Memory B cell (primary cell): ENCODE data around the gene ZNF43.
"Not testable (repeated sequence)": the region's sequence is repeated elsewhere in the genome, so short reads cannot be mapped to it uniquely, and the experiment has no call there.

Experiments
- ATAC-seq: fragments of 150-1000 bp; cut with Tn5 transposase; 2 replicates; pipeline ENCODE4 v1.10.0; 2021; ENCODE audit warnings: low read depth, mild to moderate bottlenecking, moderate library complexity
- DNase-seq, 2 donors: peaks; one replicate each; pipeline ENCODE4 v3.0.0; 2022; ENCODE audit warnings: low spot score in 2 of 2
- H3K27ac Mint-ChIP-seq: one replicate; pipeline ENCODE4 v1.8.0; 2022; ENCODE audit warnings: mild to moderate bottlenecking, moderate library complexity, mixed read lengths
- H3K27me3 Mint-ChIP-seq: one replicate; pipeline ENCODE4 v1.8.0; 2022; ENCODE audit warnings: mixed read lengths
- H3K36me3 Mint-ChIP-seq: one replicate; pipeline ENCODE4 v1.8.0; 2022; ENCODE audit warnings: mild to moderate bottlenecking, mixed read lengths
- H3K4me1 Mint-ChIP-seq: one replicate; pipeline ENCODE4 v1.8.0; 2022; ENCODE audit warnings: mixed read lengths
- H3K4me3 Mint-ChIP-seq: one replicate; pipeline ENCODE4 v1.8.0; 2022; ENCODE audit warnings: mild to moderate bottlenecking, moderate library complexity, mixed read lengths
- H3K9me3 Mint-ChIP-seq: one replicate; pipeline ENCODE4 v1.8.0; 2022; ENCODE audit warnings: mixed read lengths

The ZNF43 gene

GRCh38 chr19:21765151-21765550 lies 70.8 kb downstream of the ZNF43 start:
- peaks cover 19% of the 10 kb centered on the region for H3K36me3 Mint-ChIP-seq
- peaks cover 8% of the 10 kb centered on the region for H3K4me1 Mint-ChIP-seq
- H3K27me3 Mint-ChIP-seq: no peaks in the 10 kb centered on the region
- DNase-seq (no peak), ATAC-seq (no peak)
- no peak overlapping the region for H3K4me3 Mint-ChIP-seq
- no peak overlapping the region for H3K27ac Mint-ChIP-seq
- H3K9me3 Mint-ChIP-seq: no peaks in the 10 kb centered on the region

GRCh38 chr19:21761547-21761946 lies 74.4 kb downstream of the ZNF43 start:
- DNase-seq: not testable (repeated sequence)

GRCh38 chr19:21758296-21758695 lies 77.7 kb downstream of the ZNF43 start:
- H3K27me3 Mint-ChIP-seq: no peaks in the 10 kb centered on the region
- no peak for ATAC-seq
- H3K9me3 Mint-ChIP-seq: peaks cover 5% of the 10 kb centered on the region
- H3K4me3 Mint-ChIP-seq: no peak overlapping the region
- no peak for DNase-seq
- peaks cover 55% of the 10 kb centered on the region for H3K36me3 Mint-ChIP-seq
- no peak overlapping the region for H3K27ac Mint-ChIP-seq
- H3K4me1 Mint-ChIP-seq: peaks cover 6% of the 10 kb centered on the region

More at GRCh38 chr19:21761547-21761946, 74.4 kb downstream of the ZNF43 start:
- H3K4me3 Mint-ChIP-seq, H3K27ac Mint-ChIP-seq, H3K4me1 Mint-ChIP-seq, H3K9me3 Mint-ChIP-seq, ATAC-seq, H3K27me3 Mint-ChIP-seq: not testable (repeated sequence)
- peaks cover 43% of the 10 kb centered on the region for H3K36me3 Mint-ChIP-seq

GRCh38 chr19:21755555-21755954 lies 80.4 kb downstream of the ZNF43 start:
- not testable (repeated sequence) for H3K9me3 Mint-ChIP-seq, DNase-seq, H3K27ac Mint-ChIP-seq, H3K4me3 Mint-ChIP-seq, H3K4me1 Mint-ChIP-seq, ATAC-seq, H3K27me3 Mint-ChIP-seq
- H3K36me3 Mint-ChIP-seq: peaks cover 58% of the 10 kb centered on the region
